Type B pancreatic cell (in vitro differentiated cells): ENCODE results near the gene TAOK2. TPM values are rescaled to one million over a fixed set of nuclear protein-coding genes. Genes with fewer than 3 reads are reported as not detected.

Experiments
- DNase-seq: peaks from one replicate; pipeline ENCODE4 v3.0.0; 2021; ENCODE audit warnings: mixed read lengths; ENCODE audit not compliant: unreplicated experiment; ENCODE audit errors: extremely low spot score
- H3K27ac Mint-ChIP-seq: 2 replicates; pipeline ENCODE4 v1.8.0; 2021; ENCODE audit warnings: mild to moderate bottlenecking, mixed read lengths
- H3K27me3 Mint-ChIP-seq: 2 replicates; pipeline ENCODE4 v1.8.0; 2021; ENCODE audit warnings: mixed read lengths
- H3K36me3 Mint-ChIP-seq: 2 replicates; pipeline ENCODE4 v1.8.0; 2021; ENCODE audit warnings: mixed read lengths
- H3K4me1 Mint-ChIP-seq: one replicate; pipeline ENCODE4 v1.8.0; 2021; ENCODE audit warnings: mixed read lengths; ENCODE audit not compliant: unreplicated experiment
- H3K4me3 Mint-ChIP-seq: 2 replicates; pipeline ENCODE4 v1.8.0; 2021; ENCODE audit warnings: mild to moderate bottlenecking, mixed read lengths
- H3K9me3 Mint-ChIP-seq: 2 replicates; pipeline ENCODE4 v1.8.0; 2021; ENCODE audit warnings: mixed read lengths
- total RNA-seq: library from RNA; stranded (reverse); gene quantifications from 2 replicates; pipeline ENCODE4 v1.2.1, GENCODE V29; 2021; ENCODE audit warnings: low replicate concordance
- TF ChIP-seq, protein P1 (sequence below): fragments of 200-600 bp; sonication (generic); conservative IDR thresholded peaks from 2 replicates; pipeline ENCODE4 v1.5.0; 2021; ENCODE audit warnings: antibody characterized with exemption, mild to moderate bottlenecking

The TAOK2 gene
- total RNA-seq, 1 donor from 2014 or later, result 52.4 TPM

DNA sequence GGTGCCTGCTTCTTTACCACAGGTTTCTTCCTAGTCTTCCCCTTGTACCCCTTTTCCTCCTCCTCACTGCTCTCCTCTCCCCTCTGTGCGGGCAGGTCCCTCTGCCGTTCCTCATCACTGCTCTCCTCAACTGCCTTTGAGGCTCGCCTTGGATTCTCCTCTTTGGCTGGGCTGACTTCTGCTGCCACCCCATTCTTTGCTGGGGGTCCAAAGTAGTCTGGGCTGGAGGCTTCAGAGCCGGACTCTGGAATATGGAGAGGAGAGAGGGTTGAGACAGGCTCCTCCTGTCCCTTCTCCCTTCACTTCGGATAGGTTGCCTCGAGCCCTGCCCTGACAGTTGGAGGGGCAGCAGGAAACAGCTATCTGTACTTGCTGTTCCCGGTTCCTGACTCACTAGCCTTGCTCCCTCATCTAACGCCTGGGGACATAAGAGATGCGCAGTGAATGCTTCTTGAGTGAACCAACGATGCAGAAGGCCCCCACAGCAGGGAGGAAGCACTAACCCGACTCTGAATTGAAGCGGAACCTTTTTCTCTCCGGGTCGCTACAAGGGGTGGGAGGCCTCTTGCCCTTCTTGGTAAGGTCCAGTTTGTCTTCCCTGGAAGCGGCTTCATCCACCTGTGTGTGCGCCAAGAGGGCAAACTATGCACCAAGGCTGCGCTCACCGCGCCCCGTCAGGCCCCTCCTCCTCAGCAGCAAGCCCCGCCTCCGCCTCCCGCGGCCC, 21.1 kb downstream of the TAOK2 start:
- no peak for DNase-seq
- Mint-ChIP-seq H3K27ac (peak overlapping the region; percentile 97), H3K36me3 (peaks cover 8% of the 10 kb centered on the region), H3K4me1 (peaks cover 27% of the 10 kb centered on the region), H3K9me3 (no peaks in the 10 kb centered on the region), H3K4me3 (peak overlapping the region; percentile 97), H3K27me3 (no peaks in the 10 kb centered on the region)
- TF ChIP-seq, protein P1, sequence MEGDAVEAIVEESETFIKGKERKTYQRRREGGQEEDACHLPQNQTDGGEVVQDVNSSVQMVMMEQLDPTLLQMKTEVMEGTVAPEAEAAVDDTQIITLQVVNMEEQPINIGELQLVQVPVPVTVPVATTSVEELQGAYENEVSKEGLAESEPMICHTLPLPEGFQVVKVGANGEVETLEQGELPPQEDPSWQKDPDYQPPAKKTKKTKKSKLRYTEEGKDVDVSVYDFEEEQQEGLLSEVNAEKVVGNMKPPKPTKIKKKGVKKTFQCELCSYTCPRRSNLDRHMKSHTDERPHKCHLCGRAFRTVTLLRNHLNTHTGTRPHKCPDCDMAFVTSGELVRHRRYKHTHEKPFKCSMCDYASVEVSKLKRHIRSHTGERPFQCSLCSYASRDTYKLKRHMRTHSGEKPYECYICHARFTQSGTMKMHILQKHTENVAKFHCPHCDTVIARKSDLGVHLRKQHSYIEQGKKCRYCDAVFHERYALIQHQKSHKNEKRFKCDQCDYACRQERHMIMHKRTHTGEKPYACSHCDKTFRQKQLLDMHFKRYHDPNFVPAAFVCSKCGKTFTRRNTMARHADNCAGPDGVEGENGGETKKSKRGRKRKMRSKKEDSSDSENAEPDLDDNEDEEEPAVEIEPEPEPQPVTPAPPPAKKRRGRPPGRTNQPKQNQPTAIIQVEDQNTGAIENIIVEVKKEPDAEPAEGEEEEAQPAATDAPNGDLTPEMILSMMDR, result no peak

DNA sequence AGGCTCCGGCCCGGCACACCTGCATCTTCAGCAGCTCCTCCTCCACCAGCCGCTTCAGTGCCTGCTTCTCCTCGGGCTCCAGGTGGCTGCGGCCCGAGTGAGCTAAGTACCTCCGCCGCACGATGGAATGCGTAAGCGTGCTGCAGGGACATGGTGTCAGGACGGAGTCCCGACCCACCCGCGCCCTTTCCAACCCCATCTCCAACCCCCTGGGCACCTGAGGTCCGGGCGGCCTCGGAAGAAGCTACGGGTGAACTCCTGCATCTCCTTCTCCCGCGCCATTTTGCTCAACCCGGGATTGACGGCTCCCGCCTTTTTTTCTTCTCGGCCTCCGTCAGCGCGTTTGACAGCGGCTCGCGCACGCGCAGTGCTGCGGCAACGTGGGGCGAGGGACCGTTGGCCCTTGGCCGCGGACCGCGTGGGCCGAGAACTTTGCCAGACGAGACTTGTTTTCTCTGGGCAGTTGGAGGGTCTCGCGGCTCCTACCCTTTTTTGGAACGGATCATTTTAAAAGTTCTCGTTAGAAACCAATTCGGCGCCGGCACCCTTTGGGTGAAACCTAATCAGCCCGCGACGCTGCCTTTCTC, 21.7 kb downstream of the TAOK2 start, which contains the start of gene HIRIP3:
HIRIP3 (minus strand) TSS at position 294 of the 587 bp plus-strand sequence; CDS start at position 282, 12 bp downstream.
- H3K4me1 Mint-ChIP-seq, result peaks cover 25% of the 10 kb centered on the region
- H3K27ac Mint-ChIP-seq, result peak within 1 kb of the TSS; percentile 97
- H3K4me3 Mint-ChIP-seq, result peak within 1 kb of the TSS; percentile 97
- TF ChIP-seq, protein P1, result no peak
- no peaks in the 10 kb centered on the region for H3K9me3 Mint-ChIP-seq
- DNase-seq, result peak; percentile 88
- peaks cover 6% of the 10 kb centered on the region for H3K36me3 Mint-ChIP-seq
- H3K27me3 Mint-ChIP-seq, result no peaks in the 10 kb centered on the region

DNA sequence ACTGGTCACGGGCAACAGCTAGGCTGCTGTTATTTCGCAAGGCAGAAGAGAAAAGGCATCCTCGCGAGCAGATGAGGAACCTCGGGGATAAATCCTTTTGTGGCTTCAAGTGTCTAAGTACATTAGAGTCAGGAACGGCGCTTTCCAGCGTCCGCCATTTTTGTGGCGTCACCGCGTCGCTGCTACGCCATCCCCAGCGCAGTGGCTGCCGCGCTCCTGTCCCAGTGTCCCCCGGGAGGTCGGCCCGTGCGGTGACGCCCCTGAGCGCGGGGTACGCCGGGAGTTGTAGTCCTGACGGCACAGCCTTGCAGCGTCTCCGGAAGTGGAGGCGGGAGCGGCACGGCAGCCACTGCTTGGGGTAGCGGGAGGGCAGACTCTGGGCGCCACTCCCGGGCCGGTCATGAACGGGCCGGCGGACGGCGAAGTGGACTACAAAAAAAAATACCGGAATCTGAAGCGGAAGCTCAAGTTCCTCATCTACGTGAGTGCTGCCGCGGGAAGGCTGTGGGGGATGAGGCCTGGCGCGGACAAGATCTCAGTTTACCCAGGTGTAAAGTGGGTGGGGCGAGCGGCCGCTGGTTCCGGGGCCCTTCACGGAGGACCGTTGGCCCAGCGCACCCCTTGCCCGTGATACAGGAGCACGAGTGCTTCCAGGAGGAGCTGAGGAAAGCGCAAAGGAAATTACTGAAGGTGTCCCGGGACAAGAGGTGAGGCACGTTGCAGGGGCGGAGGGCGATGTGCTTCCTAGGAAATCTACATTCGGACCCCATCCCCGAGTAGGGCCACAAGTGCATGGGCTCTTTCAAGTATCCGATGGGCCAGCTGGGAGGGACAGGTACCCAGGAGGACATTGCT, 22.5 kb downstream of the TAOK2 start, which contains the start of gene INO80E:
INO80E (plus strand) TSS at position 331 of the 855 bp plus-strand sequence; CDS start at position 401, 70 bp downstream.
- peaks cover 23% of the 10 kb centered on the region for H3K4me1 Mint-ChIP-seq
- peaks cover 3% of the 10 kb centered on the region for H3K36me3 Mint-ChIP-seq
- peak; percentile 98 for DNase-seq
- TF ChIP-seq, protein P1, result no peak
- peak within 1 kb of the TSS; percentile 97 for H3K4me3 Mint-ChIP-seq
- no peaks in the 10 kb centered on the region for H3K27me3 Mint-ChIP-seq
- no peaks in the 10 kb centered on the region for H3K9me3 Mint-ChIP-seq
- peak within 1 kb of the TSS; percentile 97 for H3K27ac Mint-ChIP-seq

DNA sequence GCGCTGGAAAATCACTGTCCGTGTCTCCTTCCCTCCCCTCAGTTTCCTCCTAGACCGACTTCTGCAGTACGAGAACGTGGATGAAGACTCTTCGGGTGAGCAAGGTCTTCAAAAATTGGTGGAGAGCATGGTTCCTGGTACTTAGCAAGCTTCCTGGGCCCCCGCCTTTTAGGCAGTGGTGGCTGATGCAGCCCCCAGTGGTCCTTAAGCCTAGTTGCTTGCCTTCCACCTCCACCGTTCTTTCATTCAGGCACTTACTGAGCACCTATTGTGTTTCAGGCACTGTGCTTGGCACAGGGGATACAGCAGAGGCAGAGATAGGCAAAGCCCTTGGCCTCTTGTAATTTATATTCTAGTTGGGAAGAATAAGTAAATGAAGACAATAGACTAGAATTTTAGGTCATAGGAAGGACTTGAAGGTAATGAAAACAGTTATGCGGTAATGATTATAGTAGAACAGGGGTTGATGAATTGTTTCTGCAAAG, 23.1 kb downstream of the TAOK2 start:
- no peak for DNase-seq
- H3K27ac Mint-ChIP-seq, result peak overlapping the region; percentile 97
- H3K9me3 Mint-ChIP-seq, result no peaks in the 10 kb centered on the region
- peak overlapping the region; percentile 97 for H3K4me3 Mint-ChIP-seq
- TF ChIP-seq, protein P1, result no peak
- peaks cover 23% of the 10 kb centered on the region for H3K4me1 Mint-ChIP-seq
- peaks cover 3% of the 10 kb centered on the region for H3K36me3 Mint-ChIP-seq
- H3K27me3 Mint-ChIP-seq, result no peaks in the 10 kb centered on the region

DNA sequence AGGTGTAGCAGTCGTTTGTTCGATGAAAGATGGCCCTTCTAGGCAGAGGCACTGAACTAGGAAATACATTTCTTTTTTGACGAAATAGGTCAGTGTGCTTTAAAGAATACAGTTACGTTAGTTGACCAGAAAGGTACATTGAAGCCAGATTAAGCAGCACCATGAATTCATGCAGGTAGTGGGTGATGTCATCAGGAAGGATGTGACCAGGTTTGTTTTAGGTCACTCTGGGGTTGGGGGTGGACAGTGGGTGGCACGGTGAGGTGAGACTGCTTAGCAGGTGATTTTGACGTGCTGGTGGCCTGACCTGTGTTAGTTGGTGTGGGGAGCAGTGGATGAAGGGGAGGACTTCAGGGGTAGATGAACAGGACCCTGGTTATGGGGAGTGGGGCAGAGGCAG, 25.9 kb downstream of the TAOK2 start:
- Mint-ChIP-seq H3K4me1 (peaks cover 9% of the 10 kb centered on the region), H3K36me3 (peaks cover 3% of the 10 kb centered on the region), H3K27ac (no peak overlapping the region), H3K9me3 (no peaks in the 10 kb centered on the region), H3K4me3 (no peak overlapping the region), H3K27me3 (no peaks in the 10 kb centered on the region)
- no peak for DNase-seq
- TF ChIP-seq, protein P1, result no peak
